ENCODE results near the gene HSP90AA1.

HSP90AA1 gene

GRCh38 chr14:102063808-102064429, 22.9 kb downstream of the HSP90AA1 start:
- DNase-seq, result no peak

- peak; percentile 42 for DNase-seq
These were observed 23.6 kb downstream of the HSP90AA1 start for GRCh38 chr14:102063109-102063807.

- no peak for DNase-seq
These were observed 27.9 kb downstream of the HSP90AA1 start for GRCh38 chr14:102058961-102059360.

- DNase-seq, result no peak
These were observed 28.7 kb downstream of the HSP90AA1 start for GRCh38 chr14:102058146-102058545.

GRCh38 chr14:102057480-102058114, 29.2 kb downstream of the HSP90AA1 start:
- no peak for DNase-seq

- no peak for DNase-seq
These were observed 30.0 kb downstream of the HSP90AA1 start for GRCh38 chr14:102056694-102057442.

GRCh38 chr14:102055181-102055901, 31.5 kb downstream of the HSP90AA1 start:
- DNase-seq, result no peak

- DNase-seq, result no peak
These were observed 34.3 kb downstream of the HSP90AA1 start for GRCh38 chr14:102052522-102052921.

- no peak for DNase-seq
These were observed 36.2 kb downstream of the HSP90AA1 start for GRCh38 chr14:102050625-102051024.

- no peak for DNase-seq
These were observed 36.8 kb downstream of the HSP90AA1 start for GRCh38 chr14:102050026-102050405.

GRCh38 chr14:102049258-102050025, 37.4 kb downstream of the HSP90AA1 start:
- DNase-seq, result no peak

GRCh38 chr14:102047808-102048540, 38.9 kb downstream of the HSP90AA1 start:
- DNase-seq, result no peak

GRCh38 chr14:102046337-102047278, 40.2 kb downstream of the HSP90AA1 start:
- no peak for DNase-seq

GRCh38 chr14:102044566-102044965, 42.3 kb downstream of the HSP90AA1 start:
- no peak for DNase-seq

GRCh38 chr14:102043251-102044025, 43.4 kb downstream of the HSP90AA1 start:
- no peak for DNase-seq

- no peak for DNase-seq
These were observed 44.1 kb downstream of the HSP90AA1 start for GRCh38 chr14:102042699-102043098.

GRCh38 chr14:102040153-102040552, 46.7 kb downstream of the HSP90AA1 start:
- no peak for DNase-seq

GRCh38 chr14:102039157-102039556, 47.7 kb downstream of the HSP90AA1 start:
- no peak for DNase-seq

- no peak for DNase-seq
These were observed 49.2 kb downstream of the HSP90AA1 start for GRCh38 chr14:102037686-102038085.
